Measurements from ENCODE around the gene DCC.

- no peak for TF ChIP-seq NFYB (IDR thresholded peaks at IDR 0.05; ENCODE audit: extremely low read depth, insufficient read length)
- TF ChIP-seq USF1 (CRISPR knock-in tag; IDR thresholded peaks at IDR 0.05) = no peak
- TF ChIP-seq EZH2 (IDR thresholded peaks at IDR 0.05; ENCODE audit: borderline replicate concordance, low read depth, low read length) = no peak
- no peak for TF ChIP-seq MYNN (IDR thresholded peaks at IDR 0.05)
- no peak for TF ChIP-seq MYNN (CRISPR knock-in tag; IDR thresholded peaks at IDR 0.05)
- TF ChIP-seq BRF2 (IDR thresholded peaks at IDR 0.05; ENCODE audit: borderline replicate concordance, insufficient read depth, insufficient read length) = no peak
- TF ChIP-seq MCM3 (IDR thresholded peaks at IDR 0.05) = no peak
- no peak for TF ChIP-seq HOXB6 (CRISPR knock-in tag; IDR thresholded peaks at IDR 0.05; ENCODE audit: borderline replicate concordance)
- TF ChIP-seq CTCF (IDR thresholded peaks at IDR 0.05 in 2 of 3, conservative IDR thresholded peaks at IDR 0.05 in 1 of 3; ENCODE audit: insufficient read depth in 2 of 3, low read depth in 1 of 3, low read length in 3 of 3) = no peak
- TF ChIP-seq MXI1 (IDR thresholded peaks at IDR 0.05; ENCODE audit: low read depth, low read length) = no peak
- no peak for TF ChIP-seq MED1 (CRISPR knock-in tag; IDR thresholded peaks at IDR 0.05; ENCODE audit: borderline replicate concordance)
- TF ChIP-seq, protein P1, sequence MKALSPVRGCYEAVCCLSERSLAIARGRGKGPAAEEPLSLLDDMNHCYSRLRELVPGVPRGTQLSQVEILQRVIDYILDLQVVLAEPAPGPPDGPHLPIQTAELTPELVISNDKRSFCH (CRISPR knock-in tag; IDR thresholded peaks at IDR 0.05) = no peak
- TF ChIP-seq, protein P1 (tag; IDR thresholded peaks at IDR 0.05) = no peak
- TF ChIP-seq ZBTB11 (CRISPR knock-in tag; IDR thresholded peaks at IDR 0.05) = no peak
These were observed 535.7 kb downstream of the DCC start for GRCh38 chr18:52875725-52876124.

All from K562 (cell line).